GM12878 (cell line): Measurements from ENCODE around the gene IRS1. TPM values are rescaled to one million over a fixed set of nuclear protein-coding genes. Genes with fewer than 3 reads are reported as not detected.

ENCODE experiments used
- ATAC-seq: fragments of 200-7000 bp; cut with Tn5 transposase; 3 replicates; pipeline ENCODE4 v1.9.1; 2020; ENCODE audit warnings: mild to moderate bottlenecking, moderate library complexity
- BruUV-seq: library from RNA; stranded (reverse); fragments of 400-500 nt; replicated peaks from 2 replicates; lab custom pipeline; 2021; lab: Mats Ljungman, UMichigan
- CTCF ChIA-PET: fragments of 300-600 bp; sonication (Branson Sonifier 250); formaldehyde crosslinking; extraction: SDS; loops from one replicate; lab custom pipeline; 2021; ENCODE audit warnings: inconsistent platforms; lab: Yijun Ruan, JAX
- POLR2A ChIA-PET: fragments of 350-600 bp; formaldehyde crosslinking; extraction: SDS; loops from one replicate; lab custom pipeline; 2021; ENCODE audit warnings: inconsistent platforms; lab: Charles Lee
- RAD21 ChIA-PET: fragments of 300-600 bp; sonication (Branson Sonifier 250); formaldehyde crosslinking; loops from one replicate; lab custom pipeline; 2023; ENCODE audit warnings: antibody characterized with exemption; ENCODE audit not compliant: unreplicated experiment; lab: Charles Lee
- SMC1A ChIA-PET: fragments of 300-600 bp; sonication (Branson Sonifier 250); formaldehyde crosslinking; loops from one replicate; lab custom pipeline; 2023; ENCODE audit not compliant: unreplicated experiment, uncharacterized antibody; lab: Charles Lee
- DNase-seq: peaks from one replicate; pipeline ENCODE4 v3.0.0-alpha.2; 2011; ENCODE audit warnings: low read depth, low spot score
- FAIRE-seq: peaks from 3 replicates; lab custom pipeline; 2011; peaks lifted over from hg19 to GRCh38; lab: Jason Lieb, UNC
- H2AFZ ChIP-seq: 2 replicates; pipeline ENCODE4 v1.6.0; 2011; ENCODE audit warnings: low read depth, low read length, control low read depth; ENCODE audit not compliant: control insufficient read depth
- H3K27ac ChIP-seq: 2 replicates; pipeline ENCODE4 v1.5.1; 2011; ENCODE audit warnings: control low read depth; ENCODE audit not compliant: control insufficient read depth, insufficient read depth
- H3K27me3 ChIP-seq, 2 experiments: replicated peaks in 1 of 2; 2 replicates each; pipeline versions ENCODE4 v1.6.0 to v1.6.1; 2011; ENCODE audit warnings: low read length in 1 of 2; ENCODE audit not compliant: control insufficient read depth in 2 of 2, insufficient read depth in 2 of 2
- H3K36me3 ChIP-seq, 2 experiments: 2 replicates each; pipeline ENCODE4 v1.5.1; 2011; ENCODE audit warnings: low read length in 1 of 2; ENCODE audit not compliant: control insufficient read depth in 2 of 2, insufficient read depth in 2 of 2
- H3K4me1 ChIP-seq: 2 replicates; pipeline ENCODE4 v1.6.1; 2011; ENCODE audit warnings: mild to moderate bottlenecking, low read length, moderate library complexity, mixed read lengths; ENCODE audit not compliant: control insufficient read depth, insufficient read depth
- H3K4me2 ChIP-seq: 2 replicates; pipeline ENCODE4 v1.6.0; 2011; ENCODE audit warnings: control low read depth; ENCODE audit not compliant: control insufficient read depth, insufficient read depth
- H3K4me3 ChIP-seq: fragments of 200-600 bp; sonication (generic); 2 replicates; pipeline ENCODE4 v1.5.1; 2016
- H3K79me2 ChIP-seq: 2 replicates; pipeline ENCODE4 v1.6.0; 2011; ENCODE audit warnings: low read length; ENCODE audit not compliant: control insufficient read depth, insufficient read depth
- H3K9ac ChIP-seq: 2 replicates; pipeline ENCODE4 v1.8.0; 2011; ENCODE audit warnings: low read length, control low read depth, mixed read lengths; ENCODE audit not compliant: control insufficient read depth, insufficient read depth
- H3K9me3 ChIP-seq: replicated peaks from 3 replicates; pipeline ENCODE4 v1.5.1; 2011; ENCODE audit warnings: mild to moderate bottlenecking, low read length; ENCODE audit not compliant: control insufficient read depth, insufficient read depth
- H4K20me1 ChIP-seq: 2 replicates; pipeline ENCODE4 v1.6.0; 2011; ENCODE audit not compliant: control insufficient read depth, insufficient read depth
- CBX3 ChIP-seq: fragments of 200-600 bp; sonication (generic); IDR thresholded peaks from 2 replicates; pipeline ENCODE4 v1.6.1; 2016; ENCODE audit warnings: low read depth, borderline replicate concordance
- CEBPB ChIP-seq, 2 experiments: fragments of 150-350 bp in 1 of 2; IDR thresholded peaks; 2 replicates each; pipeline ENCODE4 v1.6.1; 2012 to 2014; ENCODE audit warnings: low read depth in 2 of 2, low read length in 2 of 2, borderline replicate concordance in 1 of 2, inconsistent platforms in 1 of 2
- CREB1 ChIP-seq: IDR thresholded peaks from 2 replicates; pipeline ENCODE4 v1.6.1; 2012; ENCODE audit warnings: low read depth, mild to moderate bottlenecking, inconsistent platforms
- CREM ChIP-seq: IDR thresholded peaks from 2 replicates; pipeline ENCODE4 v1.6.1; 2014; ENCODE audit warnings: antibody characterized with exemption, low read depth
- EP300 ChIP-seq, 2 experiments: fragments of 150-350 bp in 1 of 2; IDR thresholded peaks; 2 replicates each; pipeline ENCODE4 v1.6.1; 2011 to 2012; ENCODE audit warnings: low read depth in 2 of 2, low read length in 2 of 2, borderline replicate concordance in 1 of 2, improper control_type of control experiment in 1 of 2, inconsistent platforms in 1 of 2; ENCODE audit not compliant: control insufficient read depth in 1 of 2
- HDAC6 ChIP-seq: fragments of 200-600 bp; sonication (generic); IDR thresholded peaks from one replicate; pipeline ENCODE4 v1.8.0; 2017; ENCODE audit warnings: antibody characterized with exemption; ENCODE audit not compliant: unreplicated experiment
- IKZF1 ChIP-seq: fragments of 450-650 bp; conservative IDR thresholded peaks from 2 replicates; pipeline ENCODE4 v1.6.1; 2017; ENCODE audit warnings: antibody characterized with exemption, mild to moderate bottlenecking
- KDM1A ChIP-seq: fragments of 200-600 bp; sonication (generic); IDR thresholded peaks from 2 replicates; pipeline ENCODE4 v1.6.1; 2016; ENCODE audit warnings: borderline replicate concordance
- NFXL1 ChIP-seq: fragments of 450-650 bp; IDR thresholded peaks from 2 replicates; pipeline ENCODE4 v1.6.1; 2017; ENCODE audit warnings: antibody characterized with exemption, mild to moderate bottlenecking, borderline replicate concordance
- POLR2AphosphoS2 ChIP-seq: IDR thresholded peaks from 2 replicates; pipeline ENCODE4 v1.6.1; 2011; ENCODE audit warnings: low read depth, mild to moderate bottlenecking, low read length, improper control_type of control experiment, moderate library complexity
- RAD21 ChIP-seq: IDR thresholded peaks from 2 replicates; pipeline ENCODE4 v1.6.1; 2011; ENCODE audit warnings: mild to moderate bottlenecking, low read depth, low read length, moderate library complexity; ENCODE audit not compliant: insufficient read depth
- RELA ChIP-seq: fragments of 450-650 bp; IDR thresholded peaks from 2 replicates; pipeline ENCODE4 v1.8.0; 2014; ENCODE audit warnings: borderline replicate concordance; ENCODE audit not compliant: partially characterized antibody
- RFX5 ChIP-seq: IDR thresholded peaks from 2 replicates; pipeline ENCODE4 v1.6.1; 2011; ENCODE audit warnings: low read depth, low read length, improper control_type of control experiment
- SMAD1 ChIP-seq: fragments of 450-650 bp; IDR thresholded peaks from 2 replicates; pipeline ENCODE4 v1.6.1; 2018; ENCODE audit warnings: mild to moderate bottlenecking, low read depth; ENCODE audit not compliant: partially characterized antibody
- SREBF1 ChIP-seq: IDR thresholded peaks from 2 replicates; pipeline ENCODE4 v1.6.1; 2012; ENCODE audit warnings: mild to moderate bottlenecking, low read length
- STAT1 ChIP-seq: fragments of 450-650 bp; conservative IDR thresholded peaks from 2 replicates; pipeline ENCODE4 v1.6.1; 2014; ENCODE audit warnings: antibody characterized with exemption, mild to moderate bottlenecking
- SUZ12 ChIP-seq: fragments of 200-600 bp; sonication (generic); IDR thresholded peaks from one replicate; pipeline ENCODE4 v1.6.1; 2018; ENCODE audit warnings: antibody characterized with exemption, mild to moderate bottlenecking; ENCODE audit not compliant: unreplicated experiment
- TAF1 ChIP-seq: IDR thresholded peaks from 2 replicates; pipeline ENCODE4 v1.6.1; 2011; ENCODE audit warnings: mild to moderate bottlenecking, low read depth, low read length, borderline replicate concordance
- TCF3 ChIP-seq: IDR thresholded peaks from 2 replicates; pipeline ENCODE4 v1.6.1; 2012; ENCODE audit warnings: low read depth, mild to moderate bottlenecking, low read length, borderline replicate concordance; ENCODE audit not compliant: insufficient read depth
- ZZZ3 ChIP-seq: IDR thresholded peaks from 2 replicates; pipeline ENCODE4 v1.6.1; 2011; ENCODE audit warnings: low read depth; ENCODE audit not compliant: control insufficient read depth, insufficient read length
- WGBS: methylation state at CpG from one replicate; pipeline ENCODE4 v1.1.6; 2016; ENCODE audit warnings: low lambda C conversion rate; ENCODE audit not compliant: insufficient replicate concordance, insufficient coverage; ENCODE audit errors: missing lambda C conversion rate; 5-methylcytosine and 5-hydroxymethylcytosine counted together
- in situ Hi-C: fragments of 300-500 bp; cut with MboI; formaldehyde crosslinking; loops from 9 replicates; pipeline ENCODE4 v1.14.3; 2018; ENCODE audit warnings: mixed read lengths
- intact Hi-C: fragments of 100-400 bp; cut with micrococcal nuclease; formaldehyde crosslinking; loops from one replicate; pipeline ENCODE4 v1.14.2; 2022; ENCODE audit not compliant: unreplicated experiment
- polyA plus RNA-seq, 11 experiments: library from polyadenylated mRNA; depleted of rRNA in 4 of 11; unstranded in 6 of 11; stranded (reverse) in 5 of 11; fragments of >200 nt; fragmentation: Nextera tagmentation in 4 of 11; fragmentation: Illumina TruSeq in 1 of 11; extraction: Ambion mirVana in 4 of 11; extraction: Trizol in 1 of 11; gene quantifications; 1 replicate in 1 of 11; 2 replicates in 10 of 11; pipeline versions ENCODE4 v1.2.1 to v1.2.3, GENCODE V29; 2011 to 2016; ENCODE audit warnings: inconsistent platforms in 2 of 11, missing spikeins in 2 of 11, low read depth in 1 of 11
- total RNA-seq, 4 experiments: library from RNA; depleted of rRNA in 3 of 4; stranded (reverse); fragments of >200 nt in 3 of 4; fragmentation: Illumina TruSeq in 1 of 4; extraction: Trizol in 1 of 4; gene quantifications; 2 replicates each; pipeline versions ENCODE4 v1.2.1 to v1.2.3, GENCODE V29; 2013 to 2021

Gene IRS1
- total and polyA plus RNA-seq, 10 of the 15 experiments (the other 5 are each of a cell fraction or from before 2014, with no cell fraction given) = 0.03 to 1.7 (median 0.34) TPM

DNA sequence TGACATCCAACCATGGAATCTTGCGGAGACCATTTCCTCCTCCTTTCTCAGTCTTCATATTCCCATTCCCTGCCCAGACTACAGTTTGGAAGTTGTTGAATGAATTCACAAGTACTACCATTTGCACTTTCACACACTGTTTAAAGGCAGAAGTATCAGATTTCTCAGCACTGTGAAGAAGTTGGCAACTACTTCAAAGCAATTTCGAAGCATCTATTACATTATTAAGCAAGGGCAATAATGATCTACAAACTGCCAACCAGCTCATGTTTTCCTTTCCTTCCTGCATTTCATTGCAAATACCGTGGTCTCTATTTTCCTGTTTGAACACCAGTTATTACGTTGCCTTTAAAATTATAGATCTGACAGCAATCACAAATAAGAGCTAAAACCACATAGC is 105.5 kb downstream of the IRS1 start:
- H3K9me3 ChIP-seq = no peaks in the 10 kb centered on the region
- TF ChIP-seq SREBF1 (no peak), CEBPB (IDR thresholded peaks at IDR 0.05; ENCODE audit: borderline replicate concordance in 1 of 2, low read depth in 2 of 2, low read length in 2 of 2) (no peak), RELA (no peak), ZZZ3 (no peak), HDAC6 (no peak), SMAD1 (no peak), IKZF1 (no peak), RFX5 (no peak), KDM1A (no peak), STAT1 (no peak), CREB1 (no peak), RAD21 (no peak), EP300 (IDR thresholded peaks at IDR 0.05; ENCODE audit: borderline replicate concordance in 1 of 2, control insufficient read depth in 1 of 2, low read depth in 2 of 2, low read length in 2 of 2) (no peak), POLR2AphosphoS2 (no peak), CBX3 (no peak), TCF3 (no peak), NFXL1 (no peak), TAF1 (no peak), CREM (no peak), SUZ12 (no peak)
- TF ChIP-seq, all 136 proteins: peak for 0
- no peak overlapping the region for H3K27ac ChIP-seq
- in situ Hi-C loops = no loop called here
- no peaks in the 10 kb centered on the region for H3K27me3 ChIP-seq
- 0% methylated on average over 4 of the region's 4 CpGs for WGBS
- H3K9ac ChIP-seq = no peak overlapping the region
- no TSS peak for BruUV-seq
- H3K79me2 ChIP-seq = no peaks in the 10 kb centered on the region
- ChIA-PET CTCF (interaction anchor here (2.2 kb wide), 1 partner anchor 12 kb away, joined by 5 read pairs; no protein-coding TSS in a partner anchor), RAD21 (interaction anchor here (0.6 kb wide), 1 partner anchor 709 kb away, joined by 3 read pairs; no protein-coding TSS in a partner anchor), SMC1A (no interaction called here), POLR2A (no interaction called here)
- no peak overlapping the region for H3K4me3 ChIP-seq
- ATAC-seq = no peak
- H4K20me1 ChIP-seq = no peaks in the 10 kb centered on the region
- no peak overlapping the region for H2AFZ ChIP-seq
- no peak for FAIRE-seq
- no peaks in the 10 kb centered on the region for H3K36me3 ChIP-seq
- H3K4me1 ChIP-seq = no peaks in the 10 kb centered on the region
- no peak overlapping the region for H3K4me2 ChIP-seq
- no peak for DNase-seq
- intact Hi-C loops = no loop called here
